Measurements from ENCODE around the gene TOMM7.
"Not testable (repeated sequence)": the region's sequence is repeated elsewhere in the genome, so short reads cannot be mapped to it uniquely, and the experiment has no call there.

The TOMM7 gene

DNA sequence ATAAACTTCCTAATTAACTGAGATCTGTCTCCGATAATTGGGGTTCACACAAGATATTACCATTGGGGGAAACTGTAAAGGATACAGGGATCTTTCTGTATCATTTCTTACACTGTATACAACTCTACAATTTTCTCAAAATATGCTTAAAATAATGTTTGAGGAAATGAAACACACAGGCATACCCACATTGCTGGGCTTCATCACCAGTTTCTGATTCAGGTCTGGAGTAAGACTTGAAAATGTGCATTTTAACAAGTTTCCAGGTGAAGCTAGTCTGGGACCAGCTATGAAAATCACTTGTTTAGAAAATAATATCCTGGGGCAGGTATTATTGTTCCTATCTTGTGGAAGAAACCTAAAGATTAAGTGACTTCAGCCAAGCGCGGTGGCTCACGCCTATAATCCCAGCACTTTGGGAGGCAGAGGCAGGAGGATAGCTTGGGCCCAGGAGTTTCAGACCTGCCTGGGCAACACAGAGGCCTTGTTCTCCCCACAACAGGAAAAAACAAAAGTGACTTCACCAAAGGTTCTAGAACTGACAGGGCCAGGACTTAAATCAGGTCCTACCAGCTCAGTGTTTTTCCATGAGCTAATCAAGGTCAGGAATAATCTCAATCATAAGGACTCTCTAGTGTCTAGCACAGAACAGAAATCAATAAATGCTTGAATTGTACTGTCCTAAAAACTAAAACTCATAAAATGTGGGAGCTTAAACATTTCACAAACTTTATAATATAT, 12.6 kb downstream of the TOMM7 start:
- no peaks in the 10 kb centered on the region for H3K4me1 ChIP-seq (ENCODE audit: control insufficient read depth in 1 of 2, insufficient read depth in 1 of 2, low read depth in 1 of 2, low read length in 1 of 2)
- TF ChIP-seq, protein P1, sequence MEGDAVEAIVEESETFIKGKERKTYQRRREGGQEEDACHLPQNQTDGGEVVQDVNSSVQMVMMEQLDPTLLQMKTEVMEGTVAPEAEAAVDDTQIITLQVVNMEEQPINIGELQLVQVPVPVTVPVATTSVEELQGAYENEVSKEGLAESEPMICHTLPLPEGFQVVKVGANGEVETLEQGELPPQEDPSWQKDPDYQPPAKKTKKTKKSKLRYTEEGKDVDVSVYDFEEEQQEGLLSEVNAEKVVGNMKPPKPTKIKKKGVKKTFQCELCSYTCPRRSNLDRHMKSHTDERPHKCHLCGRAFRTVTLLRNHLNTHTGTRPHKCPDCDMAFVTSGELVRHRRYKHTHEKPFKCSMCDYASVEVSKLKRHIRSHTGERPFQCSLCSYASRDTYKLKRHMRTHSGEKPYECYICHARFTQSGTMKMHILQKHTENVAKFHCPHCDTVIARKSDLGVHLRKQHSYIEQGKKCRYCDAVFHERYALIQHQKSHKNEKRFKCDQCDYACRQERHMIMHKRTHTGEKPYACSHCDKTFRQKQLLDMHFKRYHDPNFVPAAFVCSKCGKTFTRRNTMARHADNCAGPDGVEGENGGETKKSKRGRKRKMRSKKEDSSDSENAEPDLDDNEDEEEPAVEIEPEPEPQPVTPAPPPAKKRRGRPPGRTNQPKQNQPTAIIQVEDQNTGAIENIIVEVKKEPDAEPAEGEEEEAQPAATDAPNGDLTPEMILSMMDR (IDR thresholded peaks at IDR 0.05): no peak

DNA sequence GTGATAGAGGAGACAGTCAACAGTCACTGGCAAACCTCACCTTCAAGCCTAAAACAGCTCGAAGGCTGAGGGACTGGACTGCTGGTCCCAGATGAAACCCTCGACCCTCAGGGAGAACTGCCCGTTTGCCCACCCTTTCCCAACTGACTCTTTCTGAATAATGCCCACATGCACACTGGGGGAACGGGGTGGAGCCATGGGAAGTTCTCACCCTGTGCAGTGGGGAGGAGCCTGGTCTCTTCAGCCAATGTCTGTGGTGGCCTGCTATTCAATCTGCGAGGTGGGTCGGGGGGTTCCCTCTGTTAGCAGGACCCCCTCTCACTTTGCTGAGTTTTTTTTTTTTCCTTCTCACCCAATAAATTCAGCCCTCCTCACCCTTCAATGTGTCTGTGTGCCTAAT, 14.5 kb downstream of the TOMM7 start:
- TF ChIP-seq, protein P1 (IDR thresholded peaks at IDR 0.05): no peak

More for the DNA sequence above, 12.6 kb downstream of the TOMM7 start:
- Histone ChIP-seq H3K27ac (no peak overlapping the region), H3K36me3 (peaks cover 30% of the 10 kb centered on the region), H3K9me3 (no peaks in the 10 kb centered on the region), H3K4me3 (ENCODE audit: low read depth in 1 of 2, low read length in 1 of 2) (no peak overlapping the region), H3K27me3 (no peaks in the 10 kb centered on the region)

DNA sequence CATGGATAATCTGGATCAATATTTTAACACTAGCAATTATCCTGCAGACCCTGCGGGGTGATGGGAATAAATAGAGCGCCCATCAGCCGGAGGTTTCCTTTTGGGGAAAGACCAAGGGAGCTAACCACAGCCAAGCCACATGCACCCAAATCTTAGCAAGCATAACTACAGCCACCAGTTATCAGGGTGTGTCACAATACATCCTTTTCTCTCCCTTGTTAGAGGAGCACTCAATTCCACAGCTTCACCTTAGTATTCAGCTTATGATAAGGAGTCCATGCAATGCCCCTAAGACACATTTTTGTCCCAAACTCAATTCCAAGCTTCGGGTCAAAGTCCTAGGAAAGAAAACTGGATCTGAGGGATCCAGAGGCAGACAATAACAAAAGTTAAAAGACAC, 15.9 kb downstream of the TOMM7 start:
- H3K4me3 ChIP-seq (ENCODE audit: low read depth in 1 of 2, low read length in 1 of 2): no peak overlapping the region
- H3K27ac ChIP-seq: no peak overlapping the region
- H3K9me3 ChIP-seq: no peaks in the 10 kb centered on the region
- TF ChIP-seq, protein P1 (IDR thresholded peaks at IDR 0.05): no peak
- H3K27me3 ChIP-seq: peaks cover 6% of the 10 kb centered on the region
- peaks cover 5% of the 10 kb centered on the region for H3K36me3 ChIP-seq
- H3K4me1 ChIP-seq (ENCODE audit: control insufficient read depth in 1 of 2, insufficient read depth in 1 of 2, low read depth in 1 of 2, low read length in 1 of 2): no peaks in the 10 kb centered on the region

More for the DNA sequence above, 14.5 kb downstream of the TOMM7 start:
- no peaks in the 10 kb centered on the region for H3K4me1 ChIP-seq (ENCODE audit: control insufficient read depth in 1 of 2, insufficient read depth in 1 of 2, low read depth in 1 of 2, low read length in 1 of 2)
- H3K4me3 ChIP-seq (ENCODE audit: low read depth in 1 of 2, low read length in 1 of 2): no peak overlapping the region
- peaks cover 4% of the 10 kb centered on the region for H3K27me3 ChIP-seq
- peaks cover 18% of the 10 kb centered on the region for H3K36me3 ChIP-seq
- no peaks in the 10 kb centered on the region for H3K9me3 ChIP-seq
- H3K27ac ChIP-seq: no peak overlapping the region

DNA sequence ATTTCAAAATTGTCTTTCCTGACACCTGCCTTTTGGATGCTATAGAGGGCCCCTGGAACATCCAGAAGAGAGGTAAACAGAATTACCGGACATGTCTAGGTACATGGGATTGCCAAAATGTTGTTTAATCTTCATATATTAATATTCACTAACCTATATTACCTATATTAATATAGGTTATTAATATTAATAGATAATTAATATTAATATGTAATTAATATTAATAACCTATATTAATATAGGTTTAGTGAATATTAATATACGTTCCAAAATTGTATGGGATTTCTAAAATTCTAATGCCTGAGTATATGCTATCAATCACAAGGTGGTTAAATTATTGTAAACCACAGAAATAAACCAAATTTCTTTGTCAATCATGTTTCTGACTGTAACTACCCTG, 17.4 kb downstream of the TOMM7 start:
- Histone ChIP-seq H3K36me3 (no peaks in the 10 kb centered on the region), H3K27ac (no peak overlapping the region), H3K4me1 (ENCODE audit: control insufficient read depth in 1 of 2, insufficient read depth in 1 of 2, low read depth in 1 of 2, low read length in 1 of 2) (no peaks in the 10 kb centered on the region), H3K27me3 (peaks cover 6% of the 10 kb centered on the region), H3K4me3 (ENCODE audit: low read depth in 1 of 2, low read length in 1 of 2) (no peak overlapping the region), H3K9me3 (no peaks in the 10 kb centered on the region)
- TF ChIP-seq, protein P1 (IDR thresholded peaks at IDR 0.05): no peak

DNA sequence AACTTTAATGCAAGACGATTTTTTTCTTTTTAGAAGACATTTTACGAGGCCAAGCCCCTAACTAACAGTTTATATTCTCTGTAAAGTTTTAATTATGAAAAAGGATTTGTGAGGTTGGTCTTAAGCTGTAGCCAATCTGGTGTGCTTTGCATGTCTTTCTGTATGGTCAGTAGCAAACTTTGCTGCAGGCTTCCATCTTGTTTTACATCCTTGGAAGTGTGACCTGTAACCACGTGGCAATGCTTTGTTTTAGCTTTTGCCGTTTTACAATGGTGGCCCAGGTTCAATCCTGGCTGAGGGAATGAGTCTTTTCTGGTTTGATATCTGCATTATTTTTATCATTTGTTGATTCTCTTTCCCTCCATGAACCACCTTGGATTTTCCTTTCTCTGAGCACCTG, 19.8 kb downstream of the TOMM7 start:
- H3K4me1 ChIP-seq (ENCODE audit: control insufficient read depth in 1 of 2, insufficient read depth in 1 of 2, low read depth in 1 of 2, low read length in 1 of 2); H3K36me3 ChIP-seq; H3K27me3 ChIP-seq; H3K9me3 ChIP-seq; H3K27ac ChIP-seq; H3K4me3 ChIP-seq (ENCODE audit: low read depth in 1 of 2, low read length in 1 of 2): not testable (repeated sequence)

DNA sequence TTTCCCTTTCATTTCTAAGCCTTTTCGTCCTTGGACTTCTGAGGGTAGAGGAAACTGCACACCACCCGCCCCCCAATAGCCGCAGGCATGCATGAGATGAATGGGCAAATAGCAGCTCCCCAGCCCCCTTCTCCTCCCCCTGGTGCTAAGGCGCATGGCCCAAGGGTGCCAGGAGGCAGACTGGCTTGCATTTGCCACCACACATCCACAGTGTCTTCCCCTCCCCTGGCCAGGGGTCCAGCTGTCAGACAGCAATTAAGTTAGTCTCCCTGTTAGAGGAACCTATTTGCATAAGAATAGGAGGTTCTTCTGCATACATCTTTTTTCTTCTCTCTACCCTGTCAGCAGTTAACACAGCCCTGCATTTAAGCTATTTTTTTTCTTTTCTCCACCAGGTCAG, 20.2 kb downstream of the TOMM7 start:
- Histone ChIP-seq H3K4me3 (ENCODE audit: low read depth in 1 of 2, low read length in 1 of 2) (no peak overlapping the region), H3K9me3 (no peaks in the 10 kb centered on the region), H3K27me3 (peaks cover 6% of the 10 kb centered on the region), H3K36me3 (no peaks in the 10 kb centered on the region), H3K4me1 (ENCODE audit: control insufficient read depth in 1 of 2, insufficient read depth in 1 of 2, low read depth in 1 of 2, low read length in 1 of 2) (no peaks in the 10 kb centered on the region), H3K27ac (no peak overlapping the region)
- TF ChIP-seq, protein P1 (IDR thresholded peaks at IDR 0.05): no peak

Measured in neutrophil (primary cell).